Suprapubic skin (tissue), 4 donors: ENCODE data around the gene GCNT4. TPM values are rescaled to one million over a fixed set of nuclear protein-coding genes. Genes with fewer than 3 reads are reported as not detected.
"Not testable (repeated sequence)": the region's sequence is repeated elsewhere in the genome, so short reads cannot be mapped to it uniquely, and the experiment has no call there.

Experiments used
- DNase-seq, 2 donors: peaks; one replicate each; pipeline ENCODE4 v3.0.0-alpha.2; 2019; ENCODE audit warnings: low spot score in 2 of 2
- H3K27ac ChIP-seq: fragments of 200-600 bp; sonication (generic); one replicate; pipeline ENCODE4 v1.5.1; 2019
- H3K27me3 ChIP-seq: fragments of 200-600 bp; sonication (generic); one replicate; pipeline ENCODE4 v1.5.1; 2019
- H3K36me3 ChIP-seq: fragments of 200-600 bp; sonication (generic); one replicate; pipeline ENCODE4 v1.5.1; 2019
- H3K4me1 ChIP-seq: fragments of 200-600 bp; sonication (generic); one replicate; pipeline ENCODE4 v1.5.1; 2019
- H3K4me3 ChIP-seq: fragments of 200-600 bp; sonication (generic); one replicate; pipeline ENCODE4 v1.5.1; 2019; ENCODE audit warnings: mild to moderate bottlenecking
- H3K9me3 ChIP-seq: fragments of 200-600 bp; sonication (generic); one replicate; pipeline ENCODE4 v1.5.1; 2019
- CTCF ChIP-seq, 2 donors: fragments of 200-600 bp in 1 of 2; fragments of 450-650 bp in 1 of 2; sonication (generic) in 1 of 2; IDR thresholded peaks; one replicate each; pipeline ENCODE4 v1.5.1; 2016 to 2019; ENCODE audit warnings: antibody characterized with exemption in 2 of 2, mild to moderate bottlenecking in 1 of 2, moderate library complexity in 1 of 2
- EP300 ChIP-seq: sonication (generic); formaldehyde crosslinking; IDR thresholded peaks from one replicate; pipeline ENCODE4 v1.6.1; 2017; ENCODE audit warnings: antibody characterized with exemption
- POLR2A ChIP-seq, 2 donors: fragments of 450-650 bp; IDR thresholded peaks; one replicate each; pipeline ENCODE4 v1.6.1; 2017; ENCODE audit warnings: antibody characterized with exemption in 2 of 2, mild to moderate bottlenecking in 2 of 2, moderate library complexity in 2 of 2
- POLR2AphosphoS5 ChIP-seq, 3 donors: sonication (generic); formaldehyde crosslinking; IDR thresholded peaks; one replicate each; pipeline ENCODE4 v1.6.1; 2017; ENCODE audit warnings: antibody characterized with exemption in 3 of 3
- WGBS: methylation state at CpG from one replicate; pipeline ENCODE4 v1.1.5; 2018; 5-methylcytosine and 5-hydroxymethylcytosine counted together
- total RNA-seq, 4 donors: library from RNA; depleted of rRNA; stranded (reverse); fragments of >200 nt; gene quantifications; one replicate each; pipeline ENCODE4 v1.1.0, GENCODE V29; 2016

The GCNT4 gene
- total RNA-seq, 4 donors from 2014 or later, result 1.7 to 4.3 (median 3.4) TPM

- H3K4me1 ChIP-seq, result no peaks in the 10 kb centered on the region
- no peaks in the 10 kb centered on the region for H3K9me3 ChIP-seq
- 94% methylated on average over 3 of the region's 3 CpGs for WGBS
- no peak overlapping the region for H3K27ac ChIP-seq
- H3K27me3 ChIP-seq, result no peaks in the 10 kb centered on the region
- no peak overlapping the region for H3K4me3 ChIP-seq
- TF ChIP-seq POLR2AphosphoS5 (IDR thresholded peaks at IDR 0.05) (no peak), CTCF (IDR thresholded peaks at IDR 0.05) (no peak), POLR2A (IDR thresholded peaks at IDR 0.05) (no peak), EP300 (no peak)
- H3K36me3 ChIP-seq, result no peaks in the 10 kb centered on the region
- no peak for DNase-seq
These were observed 36.3 kb upstream of the GCNT4 start for GRCh38 chr5:75088648-75089047.

GRCh38 chr5:75081510-75081909 lies 29.2 kb upstream of the GCNT4 start:
- Histone ChIP-seq H3K27me3 (no peaks in the 10 kb centered on the region), H3K4me3 (no peak overlapping the region), H3K36me3 (no peaks in the 10 kb centered on the region), H3K9me3 (no peaks in the 10 kb centered on the region), H3K4me1 (no peaks in the 10 kb centered on the region), H3K27ac (no peak overlapping the region)
- 74% methylated on average over 2 of the region's 2 CpGs for WGBS
- TF ChIP-seq POLR2A (IDR thresholded peaks at IDR 0.05) (no peak), EP300 (no peak), POLR2AphosphoS5 (IDR thresholded peaks at IDR 0.05) (no peak), CTCF (IDR thresholded peaks at IDR 0.05) (no peak)
- DNase-seq, result no peak

GRCh38 chr5:75079346-75079745 lies 27.0 kb upstream of the GCNT4 start:
- H3K9me3 ChIP-seq, H3K27ac ChIP-seq, H3K27me3 ChIP-seq, H3K4me3 ChIP-seq, H3K4me1 ChIP-seq, DNase-seq, H3K36me3 ChIP-seq: not testable (repeated sequence)
- WGBS, result 88% methylated on average over 3 of the region's 3 CpGs

- no peak for DNase-seq
- TF ChIP-seq EP300, result no peak
- TF ChIP-seq POLR2A (IDR thresholded peaks at IDR 0.05), result no peak
- no peak for TF ChIP-seq CTCF (IDR thresholded peaks at IDR 0.05)
- TF ChIP-seq POLR2AphosphoS5 (IDR thresholded peaks at IDR 0.05), result no peak
- WGBS, result 81% methylated on average over 5 of the region's 5 CpGs
- Histone ChIP-seq H3K4me3 (no peak overlapping the region), H3K27ac (no peak overlapping the region), H3K27me3 (no peaks in the 10 kb centered on the region), H3K9me3 (no peaks in the 10 kb centered on the region), H3K4me1 (no peaks in the 10 kb centered on the region), H3K36me3 (no peaks in the 10 kb centered on the region)
These were observed 25.7 kb upstream of the GCNT4 start for GRCh38 chr5:75078027-75078426.

- Histone ChIP-seq H3K4me3 (no peak overlapping the region), H3K4me1 (no peaks in the 10 kb centered on the region), H3K9me3 (no peaks in the 10 kb centered on the region), H3K27ac (no peak overlapping the region), H3K36me3 (no peaks in the 10 kb centered on the region), H3K27me3 (no peaks in the 10 kb centered on the region)
- TF ChIP-seq POLR2AphosphoS5 (IDR thresholded peaks at IDR 0.05) (no peak), EP300 (no peak), POLR2A (IDR thresholded peaks at IDR 0.05) (no peak), CTCF (IDR thresholded peaks at IDR 0.05) (no peak)
- no peak for DNase-seq
These were observed 19.7 kb upstream of the GCNT4 start for GRCh38 chr5:75072061-75072460.

- Histone ChIP-seq H3K4me3 (no peak overlapping the region), H3K9me3 (no peaks in the 10 kb centered on the region), H3K36me3 (no peaks in the 10 kb centered on the region), H3K27ac (no peak overlapping the region), H3K27me3 (no peaks in the 10 kb centered on the region), H3K4me1 (no peaks in the 10 kb centered on the region)
- no peak for DNase-seq
- no peak for TF ChIP-seq CTCF (IDR thresholded peaks at IDR 0.05)
- no peak for TF ChIP-seq POLR2AphosphoS5 (IDR thresholded peaks at IDR 0.05)
- no peak for TF ChIP-seq POLR2A (IDR thresholded peaks at IDR 0.05)
- TF ChIP-seq EP300, result no peak
These were observed 18.7 kb upstream of the GCNT4 start for GRCh38 chr5:75071100-75071499.
